H9 (cell line): ENCODE results near the gene AK5. TPM values are rescaled to one million over a fixed set of nuclear protein-coding genes. Genes with fewer than 3 reads are reported as not detected.

Source experiments
- DNase-seq: peaks from one replicate; pipeline ENCODE4 v3.0.0-alpha.2; 2017
- H2AFZ ChIP-seq: one replicate; pipeline ENCODE4 v1.6.1; 2013; ENCODE audit warnings: mild to moderate bottlenecking, low read length, control low read depth, moderate library complexity
- H2AK5ac ChIP-seq: 2 replicates; pipeline ENCODE4 v1.6.1; 2013; ENCODE audit warnings: low read length, control low read depth, mixed read lengths; ENCODE audit not compliant: insufficient read length
- H2BK120ac ChIP-seq: one replicate; pipeline ENCODE4 v1.6.1; 2013; ENCODE audit warnings: low read depth, mild to moderate bottlenecking, low read length, control low read depth, inconsistent platforms; ENCODE audit not compliant: poor library complexity, severe bottlenecking
- H2BK12ac ChIP-seq: 2 replicates; pipeline ENCODE4 v1.6.1; 2013; ENCODE audit warnings: low read length, control low read depth, mixed read lengths, low read depth; ENCODE audit not compliant: insufficient read length
- H2BK15ac ChIP-seq: 2 replicates; pipeline ENCODE4 v1.6.1; 2013; ENCODE audit warnings: low read depth, low read length, control low read depth
- H2BK20ac ChIP-seq: one replicate; pipeline ENCODE4 v1.6.1; 2013; ENCODE audit warnings: low read depth, mild to moderate bottlenecking, low read length, control low read depth, inconsistent platforms; ENCODE audit not compliant: poor library complexity, severe bottlenecking
- H2BK5ac ChIP-seq: 2 replicates; pipeline ENCODE4 v1.6.1; 2013; ENCODE audit warnings: low read length, control low read depth, mixed read lengths; ENCODE audit not compliant: insufficient read length
- H3K14ac ChIP-seq: 2 replicates; pipeline ENCODE4 v1.6.1; 2013; ENCODE audit warnings: low read length, control low read depth; ENCODE audit not compliant: insufficient read depth
- H3K18ac ChIP-seq: 2 replicates; pipeline ENCODE4 v1.6.1; 2013; ENCODE audit warnings: low read depth, mild to moderate bottlenecking, mixed read lengths, low read length, control low read depth; ENCODE audit not compliant: insufficient read length
- H3K23ac ChIP-seq: 2 replicates; pipeline ENCODE4 v1.6.1; 2013; ENCODE audit warnings: low read length, control low read depth, mixed read lengths, low read depth; ENCODE audit not compliant: insufficient read length
- H3K23me2 ChIP-seq: 2 replicates; pipeline ENCODE4 v1.6.1; 2013; ENCODE audit warnings: low read depth, mild to moderate bottlenecking, mixed read lengths, low read length, control low read depth; ENCODE audit not compliant: insufficient read length, poor library complexity, severe bottlenecking
- H3K27ac ChIP-seq: 2 replicates; pipeline ENCODE4 v1.5.1; 2013; ENCODE audit warnings: low read length, control low read depth, mixed read lengths, low read depth; ENCODE audit not compliant: insufficient read length
- H3K27me3 ChIP-seq: 2 replicates; pipeline ENCODE4 v1.6.1; 2013; ENCODE audit warnings: low read length, control low read depth, inconsistent platforms; ENCODE audit not compliant: insufficient read depth
- H3K4ac ChIP-seq: 2 replicates; pipeline ENCODE4 v1.6.1; 2013; ENCODE audit warnings: low read depth, mild to moderate bottlenecking, control low read depth, inconsistent platforms, low read length, moderate library complexity
- H3K4me1 ChIP-seq: 2 replicates; pipeline ENCODE4 v1.6.1; 2013; ENCODE audit warnings: low read length, control low read depth, inconsistent platforms; ENCODE audit not compliant: insufficient read depth
- H3K4me2 ChIP-seq: 2 replicates; pipeline ENCODE4 v1.6.1; 2013; ENCODE audit warnings: low read length, control low read depth, mixed read lengths; ENCODE audit not compliant: insufficient read length, insufficient read depth
- H3K56ac ChIP-seq: 2 replicates; pipeline ENCODE4 v1.6.1; 2013; ENCODE audit warnings: low read depth, mild to moderate bottlenecking, mixed read lengths, low read length, control low read depth; ENCODE audit not compliant: insufficient read length
- H3K79me1 ChIP-seq: 2 replicates; pipeline ENCODE4 v1.6.1; 2013; ENCODE audit warnings: low read depth, mild to moderate bottlenecking, moderate library complexity, low read length, control low read depth, inconsistent platforms; ENCODE audit not compliant: insufficient read depth, poor library complexity, severe bottlenecking
- H3K79me2 ChIP-seq: 2 replicates; pipeline ENCODE4 v1.6.1; 2013; ENCODE audit warnings: low read length, control low read depth, inconsistent platforms; ENCODE audit not compliant: insufficient read depth
- H3K9ac ChIP-seq: 2 replicates; pipeline ENCODE4 v1.6.1; 2013; ENCODE audit warnings: low read length, control low read depth, mixed read lengths; ENCODE audit not compliant: insufficient read length; ENCODE audit errors: extremely low read depth
- H3K9me3 ChIP-seq: one replicate; pipeline ENCODE4 v1.6.1; 2013; ENCODE audit warnings: low read depth, low read length, inconsistent platforms; ENCODE audit not compliant: control insufficient read depth
- H3T11ph ChIP-seq: one replicate; pipeline ENCODE4 v1.6.1; 2013; ENCODE audit warnings: mild to moderate bottlenecking, low read length, control low read depth, inconsistent platforms
- H4K20me1 ChIP-seq: one replicate; pipeline ENCODE4 v1.6.1; 2013; ENCODE audit not compliant: control insufficient read depth, insufficient read length, insufficient read depth
- H4K5ac ChIP-seq: 2 replicates; pipeline ENCODE4 v1.6.1; 2013; ENCODE audit warnings: low read depth, mild to moderate bottlenecking, mixed read lengths, low read length, control low read depth; ENCODE audit not compliant: insufficient read length
- H4K8ac ChIP-seq: replicated peaks from 2 replicates; pipeline ENCODE4 v1.6.1; 2013; ENCODE audit warnings: low read length, control low read depth, mixed read lengths, low read depth; ENCODE audit not compliant: insufficient read length
- H4K91ac ChIP-seq: 2 replicates; pipeline ENCODE4 v1.6.1; 2013; ENCODE audit warnings: low read depth, mild to moderate bottlenecking, moderate library complexity, mixed read lengths, low read length, control low read depth; ENCODE audit not compliant: insufficient read length
- H3K27ac Mint-ChIP-seq, 3 experiments: 2 replicates in 2 of 3; 3 replicates in 1 of 3; pipeline ENCODE4 v1.8.0; 2020 to 2021; ENCODE audit warnings: mixed read lengths in 3 of 3, mild to moderate bottlenecking in 1 of 3, moderate library complexity in 1 of 3
- H3K27me3 Mint-ChIP-seq: 2 replicates; pipeline ENCODE4 v1.8.0; 2021; ENCODE audit warnings: low read depth, mild to moderate bottlenecking, moderate library complexity, mixed read lengths
- H3K36me3 Mint-ChIP-seq, 3 experiments: 2 replicates in 2 of 3; 3 replicates in 1 of 3; pipeline ENCODE4 v1.8.0; 2020 to 2021; ENCODE audit warnings: low read depth in 3 of 3, mixed read lengths in 3 of 3; ENCODE audit not compliant: insufficient read depth in 1 of 3
- H3K4me1 Mint-ChIP-seq, 2 experiments: 2 replicates each; pipeline ENCODE4 v1.8.0; 2020; ENCODE audit warnings: mixed read lengths in 2 of 2
- H3K4me3 Mint-ChIP-seq, 2 experiments: 2 replicates in 1 of 2; 3 replicates in 1 of 2; pipeline ENCODE4 v1.8.0; 2020 to 2021; ENCODE audit warnings: mild to moderate bottlenecking in 2 of 2, mixed read lengths in 2 of 2, moderate library complexity in 1 of 2
- H3K9me3 Mint-ChIP-seq, 2 experiments: 2 replicates in 1 of 2; 3 replicates in 1 of 2; pipeline ENCODE4 v1.8.0; 2020; ENCODE audit warnings: mild to moderate bottlenecking in 2 of 2, mixed read lengths in 2 of 2, moderate library complexity in 1 of 2
- CTCF ChIP-seq: fragments of 200-600 bp; sonication (generic); conservative IDR thresholded peaks from 3 replicates; pipeline ENCODE4 v1.8.0; 2021; ENCODE audit warnings: antibody characterized with exemption, mild to moderate bottlenecking
- WGBS: extraction: QIAGEN DNeasy Blood & Tissue Kit; methylation state at CpG from one replicate; pipeline ENCODE4 v1.1.7; 2013; ENCODE audit warnings: missing lambda C conversion rate, low lambda C conversion rate, mixed read lengths; ENCODE audit not compliant: insufficient read length; ENCODE audit errors: extremely low coverage; 5-methylcytosine and 5-hydroxymethylcytosine counted together
- total RNA-seq: library from RNA; stranded (reverse); gene quantifications from 2 replicates; pipeline ENCODE4 v1.2.1, GENCODE V29; 2021

Gene AK5
- total RNA-seq, 1 experiment from 2014 or later: 2.5 TPM

GRCh38 chr1:77484926-77485325 is 203.1 kb downstream of the AK5 start:
- Histone ChIP-seq H3K23ac (no peak overlapping the region), H3K4ac (no peak overlapping the region), H3K56ac (no peak overlapping the region), H4K8ac (no peak overlapping the region), H4K5ac (no peak overlapping the region), H3T11ph (no peak overlapping the region), H3K27ac (no peak overlapping the region), H3K4me2 (no peak overlapping the region), H3K14ac (no peak overlapping the region), H2AK5ac (no peak overlapping the region), H3K79me1 (no peaks in the 10 kb centered on the region), H3K27me3 (no peaks in the 10 kb centered on the region), H2BK12ac (no peak overlapping the region), H3K18ac (no peak overlapping the region), H3K9ac (no peak overlapping the region), H2BK20ac (no peak overlapping the region), H4K20me1 (no peaks in the 10 kb centered on the region), H3K9me3 (no peaks in the 10 kb centered on the region), H3K23me2 (no peaks in the 10 kb centered on the region), H3K4me1 (peaks cover 4% of the 10 kb centered on the region; the same call in 1 of the 2 replicates), H2BK15ac (no peak overlapping the region), H2AFZ (no peak overlapping the region), H3K79me2 (no peaks in the 10 kb centered on the region), H2BK5ac (no peak overlapping the region), H2BK120ac (no peak overlapping the region), H4K91ac (no peak overlapping the region)
- WGBS: no CpG with 5 or more reads among the region's 2 CpGs
- no peaks in the 10 kb centered on the region for H3K27me3 Mint-ChIP-seq
- H3K27ac Mint-ChIP-seq: peak overlapping the region in 1 of 3 experiments; percentile 67; a peak in 2 of 7 replicates
- DNase-seq: no peak
- H3K9me3 Mint-ChIP-seq: no peaks in the 10 kb centered on the region
- H3K4me3 Mint-ChIP-seq: no peak overlapping the region
- no peak for TF ChIP-seq CTCF
- H3K4me1 Mint-ChIP-seq: peaks cover 3 to 4% of the 10 kb centered on the region in 2 experiments
- H3K36me3 Mint-ChIP-seq: no peaks in the 10 kb centered on the region
